ENCODE data around the gene CTBP1.

Gene CTBP1

GRCh38 chr4:1294891-1295290 lies 46.0 kb upstream of the CTBP1 start:
- H3K4me2 ChIP-seq (ENCODE audit: low read depth, low read length, poor library complexity, severe bottlenecking): peak overlapping the region; percentile 75
- H3K9ac ChIP-seq (ENCODE audit: low read depth, low read length, poor library complexity, severe bottlenecking): peak overlapping the region; percentile 51
- H3F3A ChIP-seq (ENCODE audit: low read depth): no peaks in the 10 kb centered on the region
- H4K20me1 ChIP-seq (ENCODE audit: insufficient read depth, low read length, poor library complexity, severe bottlenecking): peaks cover 64% of the 10 kb centered on the region
- no peaks in the 10 kb centered on the region for H3K27me3 ChIP-seq (ENCODE audit: insufficient read depth, low read length, poor library complexity, severe bottlenecking)
- no peaks in the 10 kb centered on the region for H3K9me3 ChIP-seq (ENCODE audit: insufficient read depth, low read depth, low read length)
- peaks cover 16% of the 10 kb centered on the region; the same call in 1 of the 2 replicates for H3K36me3 ChIP-seq (ENCODE audit: insufficient read depth, low read length)
- H3K4me1 ChIP-seq (ENCODE audit: insufficient read depth, low read length, poor library complexity, severe bottlenecking): peaks cover 39% of the 10 kb centered on the region
- peak overlapping the region; percentile 66 for H3K4me3 ChIP-seq (ENCODE audit: low read length, poor library complexity, severe bottlenecking)
- H2AFZ ChIP-seq (ENCODE audit: low read length): no peak overlapping the region
- TF ChIP-seq CTCF (conservative IDR thresholded peaks at IDR 0.05; ENCODE audit: low read length) (no peak), EZH2phosphoT487 (IDR thresholded peaks at IDR 0.05; ENCODE audit: borderline replicate concordance) (no peak)
- peaks cover 94% of the 10 kb centered on the region for H3K79me2 ChIP-seq (ENCODE audit: insufficient read depth, low read length)
- H3K9me2 ChIP-seq (replicated peaks; ENCODE audit: low read depth, low read length): no peaks in the 10 kb centered on the region

GRCh38 chr4:1294424-1294823 lies 45.5 kb upstream of the CTBP1 start:
- TF ChIP-seq CTCF (conservative IDR thresholded peaks at IDR 0.05; ENCODE audit: low read length) (no peak), EZH2phosphoT487 (IDR thresholded peaks at IDR 0.05; ENCODE audit: borderline replicate concordance) (no peak)
- peak overlapping the region; percentile 96 for H3K4me2 ChIP-seq (ENCODE audit: low read depth, low read length, poor library complexity, severe bottlenecking)

DNA sequence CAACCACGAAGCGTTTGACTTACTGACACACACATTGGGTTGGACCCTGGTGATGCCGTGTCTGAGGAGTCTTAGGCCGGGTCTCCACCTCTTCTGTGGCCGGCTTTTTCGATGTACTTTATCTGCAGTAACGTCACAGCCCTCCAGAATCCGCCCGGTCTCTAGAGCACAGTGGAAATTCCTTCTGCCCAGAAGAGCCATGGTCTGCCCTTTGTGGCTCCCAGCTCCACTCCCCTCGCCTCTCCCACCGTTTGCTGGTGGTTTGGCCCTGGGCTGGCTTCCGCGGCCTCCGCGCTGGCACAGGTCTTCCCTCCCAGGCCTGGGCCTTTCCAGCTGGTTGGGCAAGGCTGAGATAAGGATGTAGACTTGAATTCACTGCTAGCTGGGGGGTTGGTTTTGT lies 45.1 kb upstream of the CTBP1 start:
- Histone ChIP-seq H3K79me2 (ENCODE audit: insufficient read depth, low read length) (peaks cover 87% of the 10 kb centered on the region), H3K4me3 (ENCODE audit: low read length, poor library complexity, severe bottlenecking) (peak overlapping the region; percentile 42), H3K4me1 (ENCODE audit: insufficient read depth, low read length, poor library complexity, severe bottlenecking) (peaks cover 40% of the 10 kb centered on the region), H3K9ac (ENCODE audit: low read depth, low read length, poor library complexity, severe bottlenecking) (peak overlapping the region; percentile 30), H4K20me1 (ENCODE audit: insufficient read depth, low read length, poor library complexity, severe bottlenecking) (peaks cover 56% of the 10 kb centered on the region), H3K9me3 (ENCODE audit: insufficient read depth, low read depth, low read length) (no peaks in the 10 kb centered on the region), H3F3A (ENCODE audit: low read depth) (no peaks in the 10 kb centered on the region), H2AFZ (ENCODE audit: low read length) (no peak overlapping the region), H3K36me3 (ENCODE audit: insufficient read depth, low read length) (peaks cover 11% of the 10 kb centered on the region; the same call in 1 of the 2 replicates), H3K9me2 (replicated peaks; ENCODE audit: low read depth, low read length) (no peaks in the 10 kb centered on the region), H3K27me3 (ENCODE audit: insufficient read depth, low read length, poor library complexity, severe bottlenecking) (no peaks in the 10 kb centered on the region), H3K4me2 (ENCODE audit: low read depth, low read length, poor library complexity, severe bottlenecking) (peak overlapping the region; percentile 96)
- no peak for TF ChIP-seq EZH2phosphoT487 (IDR thresholded peaks at IDR 0.05; ENCODE audit: borderline replicate concordance)
- no peak for TF ChIP-seq CTCF (conservative IDR thresholded peaks at IDR 0.05; ENCODE audit: low read length)

More at GRCh38 chr4:1294424-1294823, 45.5 kb upstream of the CTBP1 start:
- H3K9me2 ChIP-seq (replicated peaks; ENCODE audit: low read depth, low read length): no peaks in the 10 kb centered on the region
- peaks cover 60% of the 10 kb centered on the region for H4K20me1 ChIP-seq (ENCODE audit: insufficient read depth, low read length, poor library complexity, severe bottlenecking)
- no peaks in the 10 kb centered on the region for H3K9me3 ChIP-seq (ENCODE audit: insufficient read depth, low read depth, low read length)
- H3K27me3 ChIP-seq (ENCODE audit: insufficient read depth, low read length, poor library complexity, severe bottlenecking): no peaks in the 10 kb centered on the region
- no peak overlapping the region for H2AFZ ChIP-seq (ENCODE audit: low read length)
- peaks cover 11% of the 10 kb centered on the region; the same call in 1 of the 2 replicates for H3K36me3 ChIP-seq (ENCODE audit: insufficient read depth, low read length)
- H3F3A ChIP-seq (ENCODE audit: low read depth): no peaks in the 10 kb centered on the region
- peaks cover 91% of the 10 kb centered on the region for H3K79me2 ChIP-seq (ENCODE audit: insufficient read depth, low read length)
- peak overlapping the region; percentile 42 for H3K4me3 ChIP-seq (ENCODE audit: low read length, poor library complexity, severe bottlenecking)
- peak overlapping the region; percentile 30 for H3K9ac ChIP-seq (ENCODE audit: low read depth, low read length, poor library complexity, severe bottlenecking)
- H3K4me1 ChIP-seq (ENCODE audit: insufficient read depth, low read length, poor library complexity, severe bottlenecking): peaks cover 39% of the 10 kb centered on the region
